H1 (cell line): ENCODE results near the gene SURF1. TPM values are rescaled to one million over a fixed set of nuclear protein-coding genes. Genes with fewer than 3 reads are reported as not detected.

ENCODE experiments used
- CTCF ChIA-PET: fragments of 300-600 bp; sonication (Branson Sonifier 250); formaldehyde crosslinking; loops from one replicate; lab custom pipeline; 2021; ENCODE audit not compliant: partially characterized antibody; lab: Charles Lee
- POLR2A ChIA-PET: fragments of 300-600 bp; sonication (Branson Sonifier 250); formaldehyde crosslinking; loops from one replicate; lab custom pipeline; 2021; ENCODE audit warnings: inconsistent platforms; ENCODE audit not compliant: partially characterized antibody; lab: Charles Lee
- DNase-seq, 2 experiments: peaks; one replicate each; pipeline versions ENCODE4 v3.0.0 to v3.0.0-alpha.2; 2010 to 2022; ENCODE audit warnings: low spot score in 2 of 2, low read depth in 1 of 2, mixed read lengths in 1 of 2
- FAIRE-seq: peaks from 2 replicates; lab custom pipeline; 2011; peaks lifted over from hg19 to GRCh38; lab: Jason Lieb, UNC
- H2AFZ ChIP-seq: 2 replicates; pipeline ENCODE4 v1.8.1; 2012; ENCODE audit warnings: low read length, inconsistent platforms
- H2AK5ac ChIP-seq: 2 replicates; pipeline ENCODE4 v1.6.1; 2013; ENCODE audit warnings: low read depth, low read length
- H2BK120ac ChIP-seq: replicated peaks from 2 replicates; pipeline ENCODE3; 2013; ENCODE audit warnings: low read depth, low read length, inconsistent platforms
- H2BK12ac ChIP-seq: 2 replicates; pipeline ENCODE4 v1.6.1; 2013; ENCODE audit warnings: low read depth, low read length
- H2BK15ac ChIP-seq: 2 replicates; pipeline ENCODE4 v1.6.1; 2013; ENCODE audit warnings: low read length
- H2BK20ac ChIP-seq: 2 replicates; pipeline ENCODE4 v1.6.1; 2013; ENCODE audit warnings: low read length
- H2BK5ac ChIP-seq: 2 replicates; pipeline ENCODE4 v1.6.1; 2013; ENCODE audit warnings: low read depth, low read length
- H3K14ac ChIP-seq: 2 replicates; pipeline ENCODE4 v1.6.1; 2013; ENCODE audit warnings: inconsistent platforms; ENCODE audit not compliant: insufficient read length
- H3K18ac ChIP-seq: 2 replicates; pipeline ENCODE4 v1.6.1; 2013; ENCODE audit warnings: low read length; ENCODE audit errors: extremely low read depth
- H3K23ac ChIP-seq: 2 replicates; pipeline ENCODE4 v1.6.1; 2013; ENCODE audit warnings: inconsistent platforms; ENCODE audit not compliant: insufficient read length
- H3K23me2 ChIP-seq: 2 replicates; pipeline ENCODE4 v1.6.1; 2013; ENCODE audit warnings: low read depth, low read length
- H3K27ac ChIP-seq: 2 replicates; pipeline ENCODE4 v1.6.1; 2011; ENCODE audit warnings: low read depth, low read length, inconsistent platforms
- H3K27me3 ChIP-seq, 4 experiments: replicated peaks in 1 of 4; 1 replicate in 1 of 4; 2 replicates in 3 of 4; pipeline versions ENCODE4 v1.6.1 to v1.8.1; 2011 to 2013; ENCODE audit warnings: low read length in 3 of 4, mild to moderate bottlenecking in 3 of 4, inconsistent platforms in 2 of 4, mixed read lengths in 2 of 4, moderate library complexity in 1 of 4; ENCODE audit not compliant: control insufficient read depth in 3 of 4, insufficient read depth in 3 of 4; ENCODE audit errors: extremely low read depth in 1 of 4
- H3K36me3 ChIP-seq, 4 experiments: 2 replicates each; pipeline versions ENCODE4 v1.6.1 to v1.8.1; 2011 to 2013; ENCODE audit warnings: mild to moderate bottlenecking in 4 of 4, low read length in 3 of 4, moderate library complexity in 2 of 4, control low read depth in 1 of 4, inconsistent platforms in 1 of 4; ENCODE audit not compliant: insufficient read depth in 4 of 4, control insufficient read depth in 2 of 4
- H3K4ac ChIP-seq: replicated peaks from 2 replicates; pipeline ENCODE3; 2013; ENCODE audit warnings: low read length, low read depth, mixed read lengths, inconsistent platforms; ENCODE audit not compliant: insufficient read length
- H3K4me1 ChIP-seq, 4 experiments: replicated peaks in 1 of 4; 1 replicate in 1 of 4; 2 replicates in 3 of 4; pipeline versions ENCODE4 v1.6.1 to v1.8.1; 2011 to 2013; ENCODE audit warnings: low read length in 3 of 4, inconsistent platforms in 2 of 4, mixed read lengths in 1 of 4; ENCODE audit not compliant: insufficient read depth in 4 of 4, control insufficient read depth in 3 of 4
- H3K4me2 ChIP-seq, 2 experiments: 2 replicates each; pipeline versions ENCODE4 v1.6.1 to v1.8.1; 2011 to 2013; ENCODE audit warnings: low read depth in 2 of 2, low read length in 2 of 2, control low read depth in 1 of 2, inconsistent platforms in 1 of 2, mild to moderate bottlenecking in 1 of 2; ENCODE audit not compliant: insufficient read depth in 1 of 2
- H3K4me3 ChIP-seq, 4 experiments: fragments of 200-600, 300-600 bp in 1 of 4; sonication (generic), shearing (Covaris generic), sonication (Bioruptor Twin) in 1 of 4; 2 replicates each; pipeline versions ENCODE4 v1.5.1 to v1.8.1; 2011 to 2016; ENCODE audit warnings: low read length in 4 of 4, low read depth in 3 of 4, control low read depth in 2 of 4, inconsistent platforms in 2 of 4, mild to moderate bottlenecking in 2 of 4, mixed read lengths in 1 of 4, moderate library complexity in 1 of 4; ENCODE audit not compliant: insufficient read depth in 2 of 4; ENCODE audit errors: extremely low read depth in 1 of 4
- H3K56ac ChIP-seq: replicated peaks from 2 replicates; pipeline ENCODE3; 2013; ENCODE audit warnings: low read depth, mild to moderate bottlenecking, mixed read lengths, low read length, inconsistent platforms; ENCODE audit not compliant: insufficient read length
- H3K79me1 ChIP-seq: 2 replicates; pipeline ENCODE4 v1.6.1; 2013; ENCODE audit warnings: low read depth, low read length, control low read depth
- H3K79me2 ChIP-seq, 2 experiments: 2 replicates each; pipeline versions ENCODE4 v1.6.1 to v1.8.1; 2012 to 2013; ENCODE audit warnings: low read length in 2 of 2, mild to moderate bottlenecking in 2 of 2, inconsistent platforms in 1 of 2; ENCODE audit not compliant: insufficient read depth in 2 of 2, control insufficient read depth in 1 of 2
- H3K9ac ChIP-seq, 4 experiments: replicated peaks in 1 of 4; 1 replicate in 1 of 4; 2 replicates in 3 of 4; pipeline versions ENCODE4 v1.6.1 to v1.8.1; 2011 to 2013; ENCODE audit warnings: low read depth in 3 of 4, low read length in 3 of 4, control low read depth in 2 of 4, mild to moderate bottlenecking in 2 of 4, moderate library complexity in 2 of 4, inconsistent platforms in 1 of 4; ENCODE audit errors: extremely low read depth in 1 of 4
- H3K9me3 ChIP-seq, 2 experiments: 2 replicates each; pipeline versions ENCODE4 v1.6.1 to v1.8.1; 2012 to 2013; ENCODE audit warnings: mild to moderate bottlenecking in 2 of 2, moderate library complexity in 2 of 2, control low read depth in 1 of 2, inconsistent platforms in 1 of 2, low read depth in 1 of 2, low read length in 1 of 2, mixed read lengths in 1 of 2; ENCODE audit not compliant: insufficient read depth in 2 of 2
- H4K20me1 ChIP-seq, 2 experiments: replicated peaks in 1 of 2; 2 replicates each; pipeline versions ENCODE3 to v1.8.1; 2011 to 2013; ENCODE audit warnings: inconsistent platforms in 2 of 2, low read length in 2 of 2, mild to moderate bottlenecking in 1 of 2; ENCODE audit not compliant: insufficient read depth in 2 of 2, control insufficient read depth in 1 of 2
- H4K5ac ChIP-seq: 2 replicates; pipeline ENCODE4 v1.6.1; 2013; ENCODE audit warnings: low read length, low read depth, mixed read lengths, inconsistent platforms; ENCODE audit not compliant: insufficient read length
- H4K8ac ChIP-seq: 2 replicates; pipeline ENCODE4 v1.8.0; 2013; ENCODE audit warnings: mild to moderate bottlenecking, moderate library complexity, low read length, inconsistent platforms; ENCODE audit not compliant: insufficient read depth; ENCODE audit errors: extremely low read depth
- H4K91ac ChIP-seq: replicated peaks from 2 replicates; pipeline ENCODE3; 2013; ENCODE audit warnings: low read length, mixed read lengths, inconsistent platforms; ENCODE audit not compliant: insufficient read length
- BACH1 ChIP-seq: IDR thresholded peaks from 2 replicates; pipeline ENCODE4 v1.6.1; 2012; ENCODE audit warnings: low read length, improper control_type of control experiment
- CHD1 ChIP-seq: IDR thresholded peaks from 2 replicates; pipeline ENCODE4 v1.6.1; 2012; ENCODE audit warnings: low read depth, low read length, improper control_type of control experiment
- CTBP2 ChIP-seq: IDR thresholded peaks from 2 replicates; pipeline ENCODE4 v1.7.0; 2011; ENCODE audit warnings: borderline replicate concordance, mild to moderate bottlenecking, moderate library complexity, mixed read lengths, low read length; ENCODE audit not compliant: insufficient read depth, insufficient read length
- EGR1 ChIP-seq: IDR thresholded peaks from 2 replicates; pipeline ENCODE4 v1.6.1; 2011; ENCODE audit warnings: low read depth, low read length, borderline replicate concordance
- GTF2F1 ChIP-seq: IDR thresholded peaks from 2 replicates; pipeline ENCODE4 v1.6.1; 2012; ENCODE audit warnings: low read depth, low read length, improper control_type of control experiment, borderline replicate concordance
- JUND ChIP-seq: IDR thresholded peaks from 2 replicates; pipeline ENCODE4 v1.6.1; 2011; ENCODE audit warnings: mild to moderate bottlenecking, improper control_type of control experiment, low read length
- RBBP5 ChIP-seq: IDR thresholded peaks from 2 replicates; pipeline ENCODE4 v1.7.1; 2012; ENCODE audit warnings: low read depth, mild to moderate bottlenecking, inconsistent platforms, low read length, moderate library complexity, borderline replicate concordance
- SIRT6 ChIP-seq: IDR thresholded peaks from one replicate; pipeline ENCODE4 v1.7.1; 2012; ENCODE audit warnings: low read length, inconsistent platforms
- SP2 ChIP-seq: IDR thresholded peaks from 2 replicates; pipeline ENCODE4 v1.6.1; 2012; ENCODE audit warnings: mild to moderate bottlenecking, low read length, inconsistent platforms
- TEAD4 ChIP-seq: IDR thresholded peaks from 2 replicates; pipeline ENCODE4 v1.6.1; 2012; ENCODE audit warnings: low read depth, low read length, inconsistent platforms, mixed read lengths
- ZNF274 ChIP-seq: IDR thresholded peaks from 2 replicates; pipeline ENCODE4 v1.7.0; 2012; ENCODE audit warnings: low read length, borderline replicate concordance; ENCODE audit errors: extremely low read depth
- WGBS, 2 experiments: shearing (Covaris generic) in 1 of 2; methylation state at CpG; one replicate each; pipeline versions ENCODE4 v1.1.6 to v1.1.7; 2013 to 2015; ENCODE audit warnings: low lambda C conversion rate in 2 of 2, mixed read lengths in 2 of 2, inconsistent platforms in 1 of 2, low coverage in 1 of 2, missing lambda C conversion rate in 1 of 2; ENCODE audit not compliant: insufficient replicate concordance in 2 of 2, insufficient coverage in 1 of 2, insufficient read length in 1 of 2; ENCODE audit errors: extremely low coverage in 1 of 2, missing lambda C conversion rate in 1 of 2; 5-methylcytosine and 5-hydroxymethylcytosine counted together
- polyA plus RNA-seq, 7 experiments: library from polyadenylated mRNA; depleted of rRNA in 3 of 7; stranded (reverse) in 5 of 7; unstranded in 2 of 7; fragments of >200 nt in 5 of 7; fragments of 200-250 nt in 2 of 7; gene quantifications; 1 replicate in 5 of 7; 2 replicates in 1 of 7; 4 replicates in 1 of 7; pipeline versions ENCODE4 v1.2.1 to v1.2.3, GENCODE V29; 2011 to 2013; ENCODE audit warnings: missing spikeins in 2 of 7, mixed read lengths in 2 of 7
- total RNA-seq: library from RNA; stranded (reverse); fragmentation: NEBNext Ultra II Directional; extraction: Animal tissue kit (Norgen Biotek cat#: 25700); gene quantifications from 2 replicates; pipeline ENCODE4 v1.2.1, GENCODE V29; 2021
- TF ChIP-seq, protein P1 (sequence below): IDR thresholded peaks from 2 replicates; pipeline ENCODE4 v1.6.1; 2012; ENCODE audit warnings: low read length, inconsistent platforms

The SURF1 gene
- total and polyA plus RNA-seq, 2 of the 8 experiments (the other 6 are each of a cell fraction or from before 2014, with no cell fraction given) = 43.1 to 44.7 TPM

DNA sequence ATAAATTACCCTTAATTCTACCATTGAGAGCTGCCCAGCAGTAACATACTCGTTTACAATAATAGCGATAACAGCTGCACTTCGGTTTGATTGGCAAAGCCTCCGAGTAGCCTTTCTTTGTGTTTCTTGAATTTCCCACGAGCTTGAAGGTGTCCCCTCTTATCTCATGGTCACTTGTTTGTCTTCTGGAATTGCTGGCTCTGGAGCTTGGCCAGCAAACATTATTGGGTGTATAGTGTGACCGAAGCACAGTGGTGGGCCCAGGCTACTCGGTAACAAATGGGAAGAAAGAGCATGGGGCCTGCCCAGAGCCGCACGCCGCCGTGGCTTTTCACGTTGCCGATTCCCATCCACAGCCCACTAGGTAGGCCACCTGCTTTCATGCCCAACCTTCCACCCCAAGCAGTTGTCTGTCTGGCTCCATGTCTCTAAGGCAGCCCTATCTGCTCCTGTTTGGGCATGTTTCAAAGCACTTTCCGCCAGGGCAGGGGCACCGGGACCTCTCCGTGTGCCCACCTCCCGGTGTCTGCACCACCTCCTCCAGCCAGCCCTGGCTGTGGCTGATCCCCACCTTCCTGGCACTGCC is 28.5 kb upstream of the SURF1 start:
- WGBS, 2 experiments = 94% methylated on average over 17 of the region's 17 CpGs; no CpG with 5 or more reads in 1 of the 2 experiments
- Histone ChIP-seq H2BK120ac (no peak overlapping the region), H3K79me2 (no peaks in the 10 kb centered on the region), H3K27ac (no peak overlapping the region), H4K5ac (no peak overlapping the region), H3K9me3 (peaks cover 0 to 11% of the 10 kb centered on the region in 2 experiments; a peak in 2 of 4 replicates), H3K4ac (no peak overlapping the region), H2BK5ac (no peak overlapping the region), H3K18ac (no peak overlapping the region), H2AFZ (no peak overlapping the region), H3K14ac (no peak overlapping the region), H3K27me3 (peaks cover 0 to 2% (median 0%) of the 10 kb centered on the region in 4 experiments; a peak in 1 of 7 replicates), H3K4me3 (no peak overlapping the region), H2BK12ac (no peak overlapping the region), H3K79me1 (no peaks in the 10 kb centered on the region), H2AK5ac (no peak overlapping the region), H4K20me1 (peaks cover 0 to 15% of the 10 kb centered on the region in 2 experiments), H3K23ac (no peak overlapping the region), H4K8ac (no peak overlapping the region), H3K4me1 (no peaks in the 10 kb centered on the region; a peak in 1 of 7 replicates), H4K91ac (no peak overlapping the region), H2BK20ac (no peak overlapping the region), H3K23me2 (peaks cover 16% of the 10 kb centered on the region; the same call in 1 of the 2 replicates), H3K56ac (no peak overlapping the region), H3K36me3 (no peaks in the 10 kb centered on the region; a peak in 1 of 8 replicates), H3K4me2 (no peak overlapping the region), H3K9ac (no peak overlapping the region), H2BK15ac (no peak overlapping the region)
- FAIRE-seq (no peak), DNase-seq (no peak)
- ChIA-PET POLR2A (interaction anchor here (1.0 to 1.6 kb wide), 6 partner anchors 10 to 37 kb away, joined by 3 to 5 read pairs (median 3); partner anchors contain the start of genes MED22, REXO4 and RPL7A), CTCF (interaction anchor here (0.5 to 4.7 kb wide), 6 partner anchors 12 to 111 kb away, joined by 3 to 52 read pairs (median 4); no protein-coding TSS in a partner anchor)
- no peak for TF ChIP-seq BACH1
- no peak for TF ChIP-seq JUND
- TF ChIP-seq, protein P1, sequence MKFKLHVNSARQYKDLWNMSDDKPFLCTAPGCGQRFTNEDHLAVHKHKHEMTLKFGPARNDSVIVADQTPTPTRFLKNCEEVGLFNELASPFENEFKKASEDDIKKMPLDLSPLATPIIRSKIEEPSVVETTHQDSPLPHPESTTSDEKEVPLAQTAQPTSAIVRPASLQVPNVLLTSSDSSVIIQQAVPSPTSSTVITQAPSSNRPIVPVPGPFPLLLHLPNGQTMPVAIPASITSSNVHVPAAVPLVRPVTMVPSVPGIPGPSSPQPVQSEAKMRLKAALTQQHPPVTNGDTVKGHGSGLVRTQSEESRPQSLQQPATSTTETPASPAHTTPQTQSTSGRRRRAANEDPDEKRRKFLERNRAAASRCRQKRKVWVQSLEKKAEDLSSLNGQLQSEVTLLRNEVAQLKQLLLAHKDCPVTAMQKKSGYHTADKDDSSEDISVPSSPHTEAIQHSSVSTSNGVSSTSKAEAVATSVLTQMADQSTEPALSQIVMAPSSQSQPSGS = no peak
- no peak for TF ChIP-seq GTF2F1
- TF ChIP-seq CHD1 = no peak
- no peak for TF ChIP-seq ZNF274
- TF ChIP-seq SP2 = no peak
- TF ChIP-seq TEAD4 = no peak
- TF ChIP-seq RBBP5 = no peak
- no peak for TF ChIP-seq CTBP2
- no peak for TF ChIP-seq EGR1
- no peak for TF ChIP-seq SIRT6
